Stimulated activated CD4-positive, alpha-beta T cell treated with anti-CD3 and anti-CD28 coated beads, Interleukin-4, amount 100 ng/mL, for 1 hour (primary cell): ENCODE measurements around the gene SFTA2.
"Not testable (repeated sequence)": the region's sequence is repeated elsewhere in the genome, so short reads cannot be mapped to it uniquely, and the experiment has no call there.

ENCODE experiments used
- DNase-seq: peaks from one replicate; pipeline ENCODE4 v3.0.0-alpha.2; 2020

The SFTA2 gene

DNA sequence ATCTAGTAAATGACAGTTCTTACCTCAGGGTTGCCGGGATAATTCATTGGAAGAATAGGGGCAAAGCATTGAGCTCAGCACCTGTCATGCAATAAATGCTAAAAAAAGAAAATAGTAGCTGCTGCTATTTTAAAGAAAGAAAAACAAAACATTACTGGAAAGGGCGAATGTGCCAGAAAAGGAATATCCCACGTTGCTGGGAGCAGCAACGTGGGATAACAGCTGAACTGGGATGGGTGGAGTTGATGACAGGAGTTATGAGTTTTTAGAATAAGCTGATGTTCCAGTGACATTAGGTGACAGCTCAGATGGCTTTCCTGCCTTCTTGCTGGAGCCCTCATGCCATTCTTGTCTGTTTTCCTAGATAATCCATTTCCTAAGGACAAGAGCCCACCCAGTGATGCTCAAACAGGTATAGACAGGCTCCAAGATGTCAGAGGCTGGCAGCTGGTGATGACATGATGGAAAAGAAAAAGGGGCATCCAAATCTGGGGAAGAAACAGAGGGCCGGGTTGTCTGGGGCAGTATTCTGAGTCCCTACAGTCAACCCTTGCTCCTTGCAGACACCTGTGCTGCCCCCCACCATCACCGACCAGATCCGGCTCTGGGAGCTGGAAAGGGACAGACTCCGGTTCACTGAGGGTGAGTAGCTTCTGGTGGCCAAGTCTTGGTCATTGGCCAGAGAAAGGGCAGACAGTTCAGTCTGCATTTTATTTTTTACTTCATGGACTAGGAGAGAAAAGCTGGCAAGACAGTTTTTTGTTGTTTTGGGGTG, 19.0 kb downstream of the SFTA2 start:
- DNase-seq, result no peak

DNA sequence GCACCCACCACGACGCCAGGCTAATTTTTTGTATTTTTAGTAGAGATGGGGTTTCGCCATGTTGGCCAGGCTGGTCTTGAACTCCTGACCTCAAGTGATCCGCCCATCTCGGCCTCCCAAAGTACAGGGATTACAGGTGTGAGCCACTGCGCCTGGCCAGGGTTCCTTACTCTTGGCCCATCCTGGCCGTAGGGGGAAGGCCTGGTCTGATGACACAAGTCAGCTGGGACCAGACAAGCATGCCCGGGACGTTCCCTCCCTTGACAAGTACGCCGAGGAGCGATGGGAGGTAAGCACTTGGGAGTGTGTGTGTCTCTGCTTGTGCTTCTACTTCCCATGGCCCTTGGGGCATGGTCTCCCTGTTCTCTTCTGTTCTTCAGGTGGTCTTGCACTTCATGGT, 21.5 kb downstream of the SFTA2 start:
- not testable (repeated sequence) for DNase-seq

DNA sequence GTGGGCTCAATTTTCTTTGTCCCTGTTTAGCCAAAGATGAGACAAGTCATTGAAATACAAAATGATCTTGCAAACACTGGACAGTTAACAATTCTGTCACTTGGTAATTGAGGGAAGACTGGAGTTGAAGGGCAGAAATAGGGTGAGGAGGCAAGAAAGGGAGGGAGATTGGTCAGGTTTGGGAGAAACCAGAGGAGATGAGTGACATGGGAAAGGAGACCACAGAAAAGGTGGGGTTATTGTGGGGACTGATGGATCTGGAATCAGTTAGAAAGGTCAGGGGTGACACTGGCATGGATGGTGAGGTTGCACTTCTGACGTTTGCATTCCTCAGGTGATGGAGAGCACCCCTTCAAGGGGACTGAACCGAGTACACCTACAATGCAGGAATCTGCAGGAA, 23.3 kb downstream of the SFTA2 start:
- DNase-seq, result no peak

DNA sequence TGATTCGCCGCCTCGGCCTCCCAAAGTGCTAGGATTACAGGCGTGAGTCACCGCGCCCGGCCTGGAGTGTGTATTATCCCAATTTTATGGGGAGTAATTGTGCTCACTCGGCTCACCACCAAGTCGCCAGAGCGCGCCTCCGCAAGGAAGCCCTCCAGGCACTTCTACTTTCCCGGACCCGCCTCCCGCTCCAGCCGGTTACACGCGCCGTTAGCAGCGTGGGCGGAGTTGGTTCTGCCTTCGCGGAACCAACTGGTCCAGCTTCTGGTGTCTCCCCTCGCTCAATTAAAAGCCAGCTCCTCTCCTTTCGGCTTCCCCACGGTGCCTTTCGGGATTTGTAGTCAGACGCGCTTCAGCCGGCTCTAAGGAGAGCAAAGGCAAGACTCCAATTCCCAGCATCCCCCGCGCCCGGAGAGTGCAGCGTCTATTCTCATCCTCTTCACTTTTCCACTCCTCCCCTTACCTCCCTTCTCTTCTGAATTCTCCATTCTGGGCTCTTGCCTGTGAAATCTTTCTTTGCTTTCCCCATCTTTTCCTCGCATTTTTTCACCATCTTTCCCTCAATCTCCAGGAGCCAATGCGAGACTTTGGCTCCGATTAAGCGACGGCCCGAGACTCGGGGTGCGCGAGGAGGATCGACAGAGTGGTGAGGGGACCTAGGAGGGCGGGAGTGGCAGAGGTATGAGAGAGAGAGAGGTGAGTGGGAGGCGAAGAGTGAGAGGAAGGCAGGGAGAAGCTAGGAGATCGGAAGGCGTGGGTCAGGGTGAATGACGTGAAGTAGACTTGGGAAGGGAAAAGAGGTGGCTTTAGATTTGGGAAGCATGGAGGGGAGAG, 24.0 kb downstream of the SFTA2 start, which contains the start of gene GTF2H4:
Gene GTF2H4 (plus strand): TSS at position 450 of the 834 bp plus-strand sequence.
- DNase-seq, result peak; percentile 96

DNA sequence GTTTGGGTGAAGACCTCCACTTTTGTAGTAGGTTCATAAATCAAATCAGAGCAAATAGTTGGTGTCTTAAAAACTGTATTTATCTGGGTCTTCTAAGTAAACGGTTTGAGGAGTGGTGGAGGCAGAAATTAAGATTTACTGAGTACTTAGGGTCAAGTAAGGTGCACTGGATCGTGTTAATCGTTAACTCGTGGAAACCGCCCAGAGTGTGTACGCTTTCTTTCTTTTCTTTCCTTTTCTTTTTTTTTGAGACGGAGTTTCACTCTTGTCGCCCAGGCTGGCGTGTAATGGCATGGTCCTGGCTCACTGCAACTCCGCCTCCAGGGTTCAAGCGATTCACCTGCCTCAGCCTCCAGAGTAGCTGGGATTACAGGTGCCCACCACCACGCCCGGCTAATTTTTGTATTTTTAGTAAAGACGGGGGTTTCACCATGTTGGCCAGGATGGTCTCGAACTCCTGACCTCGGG, 24.6 kb downstream of the SFTA2 start:
- DNase-seq, result not testable (repeated sequence)

DNA sequence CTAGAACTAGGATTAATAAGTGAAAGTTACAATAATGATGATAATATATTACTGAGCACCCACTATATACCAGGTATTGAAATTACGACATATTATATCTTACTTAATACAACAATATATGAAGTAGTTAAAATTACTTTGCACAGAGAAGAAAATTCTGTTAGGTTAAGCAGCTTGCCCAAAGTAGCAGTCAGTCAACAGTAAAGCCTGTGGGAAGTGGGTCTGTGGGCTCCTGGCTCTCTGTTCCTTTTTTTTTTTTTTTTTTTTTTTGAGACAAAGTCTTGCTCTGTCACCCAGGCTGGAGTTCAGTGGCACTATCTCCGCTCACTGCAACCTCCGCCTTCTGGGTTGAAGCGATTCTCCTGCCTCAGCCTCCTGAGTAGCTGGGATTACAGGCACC, 28.7 kb downstream of the SFTA2 start:
- DNase-seq, result no peak

DNA sequence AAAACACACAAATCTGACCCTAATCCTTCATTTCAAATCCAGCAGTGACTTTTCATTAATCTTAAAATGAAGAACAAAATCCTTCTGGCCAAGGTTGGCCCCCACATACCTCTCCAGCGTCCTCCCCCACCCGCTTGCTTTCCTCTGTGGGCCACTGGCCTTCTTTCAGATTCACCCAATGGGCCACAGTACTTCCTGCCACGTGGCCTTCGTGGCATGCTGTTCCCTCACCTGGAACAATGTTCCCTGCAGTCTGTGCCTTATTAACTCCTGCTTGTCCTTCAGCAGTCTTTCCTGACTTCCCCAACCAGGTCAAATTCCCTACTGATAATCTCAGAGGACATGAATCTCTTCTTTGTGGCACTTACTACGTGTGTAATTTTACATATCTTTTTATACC, 29.3 kb downstream of the SFTA2 start:
- DNase-seq, result no peak

DNA sequence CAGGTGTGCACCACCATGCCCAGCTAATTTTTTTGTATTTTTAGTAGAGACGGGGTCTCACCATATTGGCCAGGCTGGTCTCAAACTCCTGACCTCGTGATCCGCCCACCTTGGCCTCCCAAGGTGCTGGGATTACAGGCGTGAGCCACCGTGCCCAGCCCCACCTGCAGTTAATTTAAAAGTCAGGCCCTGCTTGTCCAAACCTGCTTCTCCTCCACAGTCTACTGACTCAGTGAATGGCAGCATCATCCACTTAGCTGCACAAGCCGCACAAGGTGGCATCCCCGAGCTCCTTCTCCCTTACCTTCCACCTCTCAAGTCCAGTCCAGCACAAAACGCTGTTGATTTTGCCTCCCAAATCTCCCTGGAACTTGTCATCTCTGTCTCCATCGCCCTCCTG, 29.8 kb downstream of the SFTA2 start:
- not testable (repeated sequence) for DNase-seq

DNA sequence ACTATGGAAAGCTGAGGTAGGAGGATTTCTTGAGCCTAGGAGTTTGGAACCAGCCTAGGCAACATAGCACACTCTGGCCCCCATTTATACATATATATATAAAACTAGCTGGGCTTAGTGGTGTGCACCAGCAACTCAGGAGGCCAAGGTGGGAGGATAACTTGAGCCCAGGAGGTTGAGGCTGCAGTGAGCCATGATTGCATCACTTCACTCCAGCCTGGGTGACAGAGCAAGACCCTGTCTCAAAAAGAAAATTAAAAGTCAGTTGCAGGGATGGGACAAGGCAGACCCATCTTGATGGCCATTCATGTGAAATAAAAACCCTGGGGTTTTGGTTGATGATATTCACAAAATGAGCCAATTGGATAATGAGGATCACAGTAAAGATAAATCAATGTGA, 30.5 kb downstream of the SFTA2 start:
- DNase-seq, result no peak

DNA sequence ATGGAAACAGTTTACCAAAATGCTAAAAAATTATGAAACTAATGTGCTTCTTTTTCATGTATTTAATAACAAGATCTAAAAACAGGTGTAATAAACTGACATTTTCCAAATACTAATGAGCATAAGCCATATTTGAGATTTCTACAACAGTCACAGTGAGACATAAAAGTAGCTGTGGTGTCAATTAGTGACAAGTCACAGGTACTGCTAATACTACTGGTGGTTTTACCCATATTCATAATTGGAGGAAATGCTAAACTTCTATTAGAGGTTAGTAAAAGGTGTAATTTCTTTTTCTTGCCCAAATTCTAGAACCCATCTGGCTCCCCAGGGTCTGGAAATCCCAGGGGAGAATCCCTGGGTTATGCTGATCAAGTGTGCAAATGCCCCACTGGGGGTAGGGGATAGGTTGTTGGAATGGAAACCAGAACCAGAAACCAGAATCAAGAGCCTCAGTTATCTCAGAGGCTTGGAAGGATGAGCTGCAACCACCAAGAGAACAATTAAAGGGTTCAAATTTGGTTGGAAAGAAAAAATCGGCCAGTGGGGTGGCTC, 31.0 kb downstream of the SFTA2 start:
- DNase-seq, result no peak

DNA sequence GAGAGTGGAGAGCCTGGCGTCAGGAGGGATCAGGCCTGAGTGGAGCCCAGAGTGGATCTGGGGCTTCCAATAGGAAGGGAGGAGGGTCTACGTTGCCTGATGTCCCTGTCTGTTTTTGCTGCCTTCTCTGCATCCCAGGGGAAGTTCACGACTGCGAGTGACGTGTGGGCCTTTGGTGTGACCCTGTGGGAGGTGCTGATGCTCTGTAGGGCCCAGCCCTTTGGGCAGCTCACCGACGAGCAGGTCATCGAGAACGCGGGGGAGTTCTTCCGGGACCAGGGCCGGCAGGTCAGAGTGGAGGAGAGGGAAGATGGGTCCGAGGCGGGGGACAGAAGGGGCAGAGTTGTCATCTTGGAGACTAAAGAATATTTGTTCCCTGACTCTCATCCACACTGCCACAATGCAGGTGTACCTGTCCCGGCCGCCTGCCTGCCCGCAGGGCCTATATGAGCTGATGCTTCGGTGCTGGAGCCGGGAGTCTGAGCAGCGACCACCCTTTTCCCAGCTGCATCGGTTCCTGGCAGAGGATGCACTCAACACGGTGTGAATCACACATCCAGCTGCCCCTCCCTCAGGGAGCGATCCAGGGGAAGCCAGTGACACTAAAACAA, 33.1 kb downstream of the SFTA2 start:
- no peak for DNase-seq

DNA sequence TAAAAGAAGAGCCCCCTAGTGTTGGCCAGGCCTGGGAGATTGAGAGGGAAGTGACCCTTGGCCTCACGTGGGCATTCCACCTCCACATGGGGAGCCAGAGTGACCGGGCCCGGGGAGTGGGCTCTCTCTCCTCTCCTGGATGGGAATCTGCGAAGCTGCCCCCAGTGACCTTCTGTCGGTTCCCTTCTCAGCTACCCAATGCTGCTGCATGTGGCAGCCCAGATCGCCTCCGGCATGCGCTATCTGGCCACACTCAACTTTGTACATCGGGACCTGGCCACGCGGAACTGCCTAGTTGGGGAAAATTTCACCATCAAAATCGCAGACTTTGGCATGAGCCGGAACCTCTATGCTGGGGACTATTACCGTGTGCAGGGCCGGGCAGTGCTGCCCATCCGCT, 34.1 kb downstream of the SFTA2 start:
- no peak for DNase-seq

DNA sequence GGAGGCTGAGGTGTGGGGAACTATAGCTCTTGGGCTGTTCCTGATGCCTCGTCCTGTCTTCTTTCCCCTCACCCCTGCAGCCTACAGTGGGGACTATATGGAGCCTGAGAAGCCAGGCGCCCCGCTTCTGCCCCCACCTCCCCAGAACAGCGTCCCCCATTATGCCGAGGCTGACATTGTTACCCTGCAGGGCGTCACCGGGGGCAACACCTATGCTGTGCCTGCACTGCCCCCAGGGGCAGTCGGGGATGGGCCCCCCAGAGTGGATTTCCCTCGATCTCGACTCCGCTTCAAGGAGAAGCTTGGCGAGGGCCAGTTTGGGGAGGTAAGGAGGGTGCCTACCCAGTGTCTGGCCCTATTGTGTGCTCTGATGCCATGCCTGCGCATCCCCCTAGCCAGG, 35.4 kb downstream of the SFTA2 start:
- DNase-seq, result no peak

DNA sequence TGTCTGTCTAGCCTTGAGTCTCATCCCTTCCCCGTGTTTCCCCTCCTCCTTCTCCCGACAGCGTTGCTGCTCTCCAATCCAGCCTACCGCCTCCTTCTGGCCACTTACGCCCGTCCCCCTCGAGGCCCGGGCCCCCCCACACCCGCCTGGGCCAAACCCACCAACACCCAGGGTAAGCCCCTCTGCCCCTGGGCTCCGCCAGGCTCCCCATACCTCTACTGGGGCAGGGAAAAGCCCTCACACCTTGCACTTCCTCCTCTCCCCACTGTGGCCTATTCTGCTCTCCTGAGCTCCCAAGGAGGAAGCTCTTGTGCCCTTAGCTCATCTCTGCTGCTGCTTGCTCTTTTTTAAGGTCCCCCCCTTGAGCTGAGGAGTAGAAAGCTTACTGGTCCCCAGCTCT, 36.6 kb downstream of the SFTA2 start:
- DNase-seq, result no peak

DNA sequence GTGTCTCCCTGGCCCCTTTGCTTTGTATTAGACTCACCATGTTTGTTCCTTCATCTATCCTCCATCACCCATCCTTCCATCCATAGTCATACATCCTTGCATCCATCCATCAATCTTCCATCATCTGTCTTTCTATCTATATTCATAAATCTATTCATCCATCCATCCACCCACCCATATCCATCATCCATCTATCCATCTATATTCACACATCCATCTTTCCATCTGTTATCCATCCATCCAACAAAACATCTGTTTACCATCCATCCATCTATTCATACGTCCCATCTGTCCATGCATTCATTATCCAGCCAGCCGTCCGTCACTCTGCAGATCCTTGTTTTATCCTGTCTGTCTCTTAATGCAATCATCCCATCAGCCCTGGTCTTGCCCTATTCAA, 37.0 kb downstream of the SFTA2 start:
- DNase-seq, result no peak

DNA sequence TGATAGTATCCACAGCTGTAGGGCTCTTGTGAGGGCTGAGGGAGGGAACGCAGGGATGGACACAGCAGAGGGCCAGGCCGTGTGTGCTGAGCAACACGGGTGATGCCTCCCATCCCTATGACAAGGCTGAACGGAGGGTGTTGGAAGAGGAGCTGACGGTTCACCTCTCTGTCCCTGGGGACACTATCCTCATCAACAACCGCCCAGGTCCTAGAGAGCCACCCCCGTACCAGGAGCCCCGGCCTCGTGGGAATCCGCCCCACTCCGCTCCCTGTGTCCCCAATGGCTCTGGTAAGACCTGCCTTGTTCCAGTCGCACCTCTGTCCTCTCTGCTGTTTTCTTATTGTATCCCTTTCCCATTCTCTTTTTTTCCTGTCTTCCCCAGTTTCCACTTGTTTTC, 37.6 kb downstream of the SFTA2 start:
- DNase-seq, result no peak

DNA sequence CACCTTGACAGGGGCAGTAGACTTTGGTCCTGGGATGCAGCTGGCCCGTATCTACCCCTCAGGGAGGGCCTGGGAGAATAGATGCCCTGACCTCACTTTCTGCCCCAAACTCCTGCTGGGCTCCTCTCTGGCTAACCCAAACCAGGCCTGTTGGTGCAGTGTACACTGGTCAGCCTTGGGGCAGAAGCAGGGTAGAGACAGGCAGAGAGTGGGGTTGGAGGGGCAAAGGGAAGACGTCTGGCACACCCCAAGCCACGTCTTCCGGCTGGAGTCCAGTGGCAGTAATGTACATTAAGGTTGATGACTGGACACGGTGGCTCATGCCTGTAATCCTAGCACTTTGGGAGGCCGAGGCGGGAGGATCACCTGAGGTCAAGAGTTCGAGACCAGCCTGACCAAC, 38.3 kb downstream of the SFTA2 start:
- no peak for DNase-seq

DNA sequence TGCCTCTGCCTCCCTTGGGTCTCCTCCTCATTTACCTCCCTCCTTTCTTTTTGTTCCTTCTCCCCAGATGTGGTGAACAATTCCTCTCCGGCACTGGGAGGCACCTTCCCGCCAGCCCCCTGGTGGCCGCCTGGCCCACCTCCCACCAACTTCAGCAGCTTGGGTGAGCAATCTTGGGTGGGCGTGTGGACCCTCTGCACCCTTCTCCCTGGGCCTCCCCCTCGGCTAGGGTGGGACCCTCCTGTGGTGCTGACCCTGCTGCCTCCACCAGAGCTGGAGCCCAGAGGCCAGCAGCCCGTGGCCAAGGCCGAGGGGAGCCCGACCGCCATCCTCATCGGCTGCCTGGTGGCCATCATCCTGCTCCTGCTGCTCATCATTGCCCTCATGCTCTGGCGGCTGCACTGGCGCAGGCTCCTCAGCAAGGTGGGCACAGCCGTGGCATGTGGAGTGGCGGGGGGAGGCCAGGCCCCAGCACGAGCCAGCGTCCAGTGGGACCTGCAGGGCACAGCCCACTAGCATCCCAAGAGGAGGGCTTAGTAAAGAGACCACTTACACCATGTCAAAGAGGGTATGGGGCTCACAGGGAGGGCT, 38.9 kb downstream of the SFTA2 start:
- DNase-seq, result no peak

DNA sequence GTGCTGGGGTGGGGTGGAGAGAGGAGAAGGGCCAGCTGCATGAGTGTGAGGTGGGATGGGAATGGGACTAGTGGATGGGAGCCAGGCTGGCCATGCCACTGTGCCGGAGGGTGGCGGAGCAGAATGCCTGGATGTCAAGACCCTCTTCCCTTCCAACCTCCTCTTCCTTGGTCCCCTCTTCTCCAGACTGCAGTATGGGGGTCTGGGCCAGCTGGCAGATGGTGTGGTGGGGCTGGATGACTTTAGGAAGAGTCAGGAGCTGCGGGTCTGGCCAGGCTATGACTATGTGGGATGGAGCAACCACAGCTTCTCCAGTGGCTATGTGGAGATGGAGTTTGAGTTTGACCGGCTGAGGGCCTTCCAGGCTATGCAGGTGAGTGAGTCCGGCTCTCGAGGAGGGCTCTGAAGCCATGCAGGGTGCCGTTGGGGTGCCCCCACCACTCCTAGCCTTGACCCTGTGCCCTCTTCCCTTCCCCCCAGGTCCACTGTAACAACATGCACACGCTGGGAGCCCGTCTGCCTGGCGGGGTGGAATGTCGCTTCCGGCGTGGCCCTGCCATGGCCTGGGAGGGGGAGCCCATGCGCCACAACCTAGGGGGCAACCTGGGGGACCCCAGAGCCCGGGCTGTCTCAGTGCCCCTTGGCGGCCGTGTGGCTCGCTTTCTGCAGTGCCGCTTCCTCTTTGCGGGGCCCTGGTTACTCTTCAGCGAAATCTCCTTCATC, 40.0 kb downstream of the SFTA2 start:
- DNase-seq, result no peak

DNA sequence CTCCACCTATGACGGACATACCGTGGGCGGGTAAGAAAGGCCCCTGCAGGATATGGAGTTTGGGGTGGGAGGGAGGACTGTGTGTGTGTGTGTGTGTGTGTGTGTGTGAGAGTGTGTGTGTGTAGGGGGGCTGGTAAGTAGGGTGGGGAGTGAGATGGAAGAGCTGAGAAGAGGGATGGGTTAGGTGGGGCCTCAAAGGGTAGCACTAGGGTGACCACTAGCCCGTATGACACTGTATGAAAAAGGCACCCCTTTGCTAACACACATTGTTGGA, 40.6 kb downstream of the SFTA2 start:
- no peak for DNase-seq

DNA sequence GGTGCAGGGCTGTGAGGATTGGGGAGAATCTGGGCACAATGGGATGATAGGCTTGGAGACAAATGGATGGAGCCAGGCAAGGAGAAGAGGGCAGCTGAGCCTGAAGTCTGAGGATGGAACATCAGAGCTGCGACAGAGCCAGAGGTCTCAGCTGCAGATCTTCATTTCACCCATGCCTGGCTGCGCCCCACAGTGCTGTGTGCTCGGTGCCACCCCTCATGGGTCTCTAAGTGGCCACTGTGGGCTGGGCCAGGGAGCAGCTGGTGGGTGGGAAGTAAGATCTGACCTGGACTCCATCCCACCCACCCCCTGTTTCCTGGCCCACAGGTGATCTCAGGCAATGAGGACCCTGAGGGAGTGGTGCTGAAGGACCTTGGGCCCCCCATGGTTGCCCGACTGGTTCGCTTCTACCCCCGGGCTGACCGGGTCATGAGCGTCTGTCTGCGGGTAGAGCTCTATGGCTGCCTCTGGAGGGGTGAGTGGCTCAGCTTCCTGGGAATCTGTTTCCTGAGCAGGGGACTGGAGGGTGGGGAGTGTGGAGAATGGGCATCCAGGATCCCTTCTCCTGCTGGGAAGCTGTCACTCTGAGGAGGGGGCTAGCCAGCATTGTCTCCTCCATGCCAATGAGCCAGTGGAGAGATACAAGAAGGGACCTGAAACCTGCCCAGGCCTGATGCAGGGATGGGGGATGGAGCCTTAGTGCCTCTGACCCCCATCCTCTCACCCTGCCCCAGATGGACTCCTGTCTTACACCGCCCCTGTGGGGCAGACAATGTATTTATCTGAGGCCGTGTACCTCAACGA, 41.1 kb downstream of the SFTA2 start:
- DNase-seq, result no peak
